K562 (cell line): ENCODE measurements around the gene CYTH1. TPM values are rescaled to one million over a fixed set of nuclear protein-coding genes. Genes with fewer than 3 reads are reported as not detected.

Experiments
- ATAC-seq: fragments of 200-7000 bp; cut with Tn5 transposase; 3 replicates; pipeline ENCODE4 v1.9.1; 2020; ENCODE audit warnings: moderate library complexity
- BruUV-seq: library from RNA; stranded (reverse); fragments of 400-500 nt; replicated peaks from 2 replicates; lab custom pipeline; 2021; lab: Mats Ljungman, UMichigan
- CTCF ChIA-PET: fragments of 300-600 bp; formaldehyde crosslinking; extraction: SDS; loops from one replicate; lab custom pipeline; 2021; ENCODE audit warnings: low intra/inter-chr PET ratio; lab: Yijun Ruan, JAX
- POLR2A ChIA-PET: fragments of 300-600, 350-650 bp; sonication (Branson Sonifier 250); formaldehyde crosslinking; extraction: SDS; loops from one replicate; lab custom pipeline; 2021; ENCODE audit warnings: antibody characterized with exemption, inconsistent platforms; lab: Yijun Ruan, JAX
- DNase-seq, 4 experiments: peaks; one replicate each; pipeline versions ENCODE4 v3.0.0 to v3.0.0-alpha.2; 2011 to 2018; ENCODE audit warnings: low spot score in 3 of 4, mixed read lengths in 3 of 4; ENCODE audit errors: extremely low read depth in 1 of 4
- FAIRE-seq: peaks from 2 replicates; lab custom pipeline; 2011; peaks lifted over from hg19 to GRCh38; lab: Jason Lieb, UNC
- H2AFZ ChIP-seq: 2 replicates; pipeline ENCODE4 v1.6.0; 2011; ENCODE audit warnings: low read depth, low read length, control low read depth, inconsistent platforms
- H3K27ac ChIP-seq: fragments of 200-600 bp; 3 replicates; pipeline ENCODE4 v1.8.0; 2011; ENCODE audit warnings: low read depth, mild to moderate bottlenecking, control low read depth, inconsistent platforms, low read length, moderate library complexity, mixed read lengths; ENCODE audit errors: extremely low read depth
- H3K27me3 ChIP-seq, 2 experiments: fragments of 300-600 bp in 1 of 2; 2 replicates in 1 of 2; 3 replicates in 1 of 2; pipeline versions ENCODE4 v1.6.0 to v1.8.0; 2011; ENCODE audit warnings: inconsistent platforms in 2 of 2, low read length in 2 of 2, mild to moderate bottlenecking in 1 of 2, mixed read lengths in 1 of 2, moderate library complexity in 1 of 2; ENCODE audit not compliant: control insufficient read depth in 2 of 2, insufficient read depth in 2 of 2
- H3K36me3 ChIP-seq: fragments of 300-600 bp; 3 replicates; pipeline ENCODE4 v1.8.0; 2011; ENCODE audit warnings: mild to moderate bottlenecking, low read length, inconsistent platforms; ENCODE audit not compliant: control insufficient read depth, insufficient read depth
- H3K4me1 ChIP-seq, 2 experiments: fragments of 200-600 bp in 1 of 2; replicated peaks in 1 of 2; 2 replicates in 1 of 2; 3 replicates in 1 of 2; pipeline versions ENCODE4 v1.5.1 to v1.8.0; 2011; ENCODE audit warnings: inconsistent platforms in 2 of 2, low read length in 2 of 2, mild to moderate bottlenecking in 1 of 2, mixed read lengths in 1 of 2, moderate library complexity in 1 of 2; ENCODE audit not compliant: control insufficient read depth in 2 of 2, insufficient read depth in 2 of 2
- H3K4me2 ChIP-seq: 2 replicates; pipeline ENCODE4 v1.6.1; 2011; ENCODE audit warnings: low read length, control low read depth, inconsistent platforms, mixed read lengths; ENCODE audit not compliant: insufficient read depth
- H3K4me3 ChIP-seq: fragments of 200-600 bp; sonication (generic), shearing (Covaris generic); 2 replicates; pipeline ENCODE4 v1.5.1; 2016; ENCODE audit warnings: control low read depth, inconsistent platforms
- H3K79me2 ChIP-seq: fragments of 200-600 bp; 3 replicates; pipeline ENCODE4 v1.8.0; 2011; ENCODE audit warnings: low read length, inconsistent platforms; ENCODE audit not compliant: control insufficient read depth, insufficient read depth
- H3K9ac ChIP-seq, 2 experiments: 2 replicates each; pipeline versions ENCODE4 v1.6.0 to v1.6.1; 2011; ENCODE audit warnings: low read depth in 2 of 2, low read length in 2 of 2, control low read depth in 1 of 2, inconsistent platforms in 1 of 2, mild to moderate bottlenecking in 1 of 2, mixed read lengths in 1 of 2; ENCODE audit not compliant: insufficient read depth in 1 of 2
- H3K9me1 ChIP-seq: one replicate; pipeline ENCODE4 v1.6.0; 2011; ENCODE audit warnings: inconsistent platforms, mild to moderate bottlenecking, low read length, moderate library complexity; ENCODE audit not compliant: control insufficient read depth, insufficient read depth
- H3K9me3 ChIP-seq: replicated peaks from 2 replicates; pipeline ENCODE4 v1.5.1; 2011; ENCODE audit warnings: low read depth, low read length, inconsistent platforms; ENCODE audit not compliant: control insufficient read depth, insufficient read depth
- H4K20me1 ChIP-seq: replicated peaks from 2 replicates; pipeline ENCODE4 v1.6.1; 2011; ENCODE audit warnings: low read length, inconsistent platforms, mixed read lengths; ENCODE audit not compliant: control insufficient read depth, insufficient read depth
- CEBPB ChIP-seq: fragments of 450-650 bp; IDR thresholded peaks from 2 replicates; pipeline ENCODE4 v1.6.1; 2016; ENCODE audit warnings: missing genetic modification characterization, missing compliant biosample characterization
- EHMT2 ChIP-seq: fragments of 450-650 bp; IDR thresholded peaks from 2 replicates; pipeline ENCODE4 v1.6.1; 2018; ENCODE audit warnings: antibody characterized with exemption
- ELF4 ChIP-seq: fragments of 450-650 bp; formaldehyde crosslinking; IDR thresholded peaks from 2 replicates; pipeline ENCODE4 v1.4.0; 2022; ENCODE audit warnings: missing genetic modification characterization
- FOXM1 ChIP-seq, 2 experiments: fragments of 450-650 bp in 1 of 2; sonication (generic) in 1 of 2; formaldehyde crosslinking in 1 of 2; IDR thresholded peaks; 2 replicates each; pipeline versions ENCODE4 v1.6.1 to v1.9.0; 2017 to 2022; ENCODE audit warnings: low read depth in 2 of 2, mild to moderate bottlenecking in 2 of 2, missing genetic modification reagents in 1 of 2, moderate library complexity in 1 of 2
- HDAC3 ChIP-seq: fragments of 450-650 bp; IDR thresholded peaks from 2 replicates; pipeline ENCODE4 v1.6.1; 2018; ENCODE audit warnings: borderline replicate concordance, mild to moderate bottlenecking, moderate library complexity; ENCODE audit not compliant: partially characterized antibody
- PHB ChIP-seq: fragments of 250-450 bp; sonication (Bioruptor Pico); IDR thresholded peaks from 2 replicates; pipeline ENCODE4 v1.5.0; 2021
- PTTG1 ChIP-seq: fragments of 450-650 bp; IDR thresholded peaks from 2 replicates; pipeline ENCODE4 v1.6.1; 2016; ENCODE audit warnings: low read depth, mild to moderate bottlenecking, missing genetic modification characterization, missing compliant biosample characterization
- SIN3B ChIP-seq: fragments of 450-650 bp; IDR thresholded peaks from 2 replicates; pipeline ENCODE4 v1.6.1; 2017; ENCODE audit warnings: low read depth, mild to moderate bottlenecking, moderate library complexity
- ZNF24 ChIP-seq: fragments of 450-650 bp; IDR thresholded peaks from 2 replicates; pipeline ENCODE4 v1.6.1; 2016
- ZNF76 ChIP-seq: fragments of 250-450 bp; sonication (Bioruptor Pico); IDR thresholded peaks from 2 replicates; pipeline ENCODE4 v1.4.0; 2020; ENCODE audit warnings: mild to moderate bottlenecking, moderate library complexity, borderline replicate concordance
- WGBS: fragments of 100-300 bp; shearing (Covaris generic); methylation state at CpG from one replicate; pipeline ENCODE4 v1.1.6; 2016; ENCODE audit warnings: low coverage, mixed read lengths; ENCODE audit not compliant: insufficient coverage; ENCODE audit errors: missing lambda C conversion rate; 5-methylcytosine and 5-hydroxymethylcytosine counted together
- in situ Hi-C: fragments of 300-500 bp; cut with MboI; formaldehyde crosslinking; loops from 4 replicates; pipeline ENCODE4 v1.15.0; 2018; ENCODE audit warnings: inconsistent platforms, mixed read lengths
- intact Hi-C: fragments of 100-400 bp; cut with micrococcal nuclease; formaldehyde crosslinking; loops from 2 replicates; pipeline ENCODE4 v1.14.2; 2022
- polyA plus RNA-seq, 8 experiments: library from polyadenylated mRNA; depleted of rRNA in 4 of 8; stranded (reverse) in 5 of 8; unstranded in 3 of 8; fragments of >200 nt; fragmentation: Nextera tagmentation in 2 of 8; fragmentation: Illumina TruSeq in 1 of 8; extraction: Ambion mirVana in 2 of 8; extraction: Trizol in 1 of 8; gene quantifications; 2 replicates each; pipeline versions ENCODE4 v1.2.1 to v1.2.3, GENCODE V29; 2011 to 2014; ENCODE audit warnings: inconsistent platforms in 1 of 8, missing spikeins in 1 of 8
- total RNA-seq, 7 experiments: library from RNA; depleted of rRNA in 6 of 7; stranded (reverse); fragments of >200 nt in 6 of 7; fragmentation: Illumina TruSeq in 2 of 7; extraction: Trizol in 2 of 7; gene quantifications; 2 replicates each; pipeline versions ENCODE4 v1.2.1 to v1.2.3, GENCODE V29; 2011 to 2021; ENCODE audit warnings: low replicate concordance in 1 of 7
- TF ChIP-seq, protein P1 (sequence below): fragments of 250-450 bp; sonication (Bioruptor Pico); IDR thresholded peaks from 2 replicates; pipeline ENCODE4 v1.8.0; 2022; ENCODE audit warnings: inconsistent platforms, mild to moderate bottlenecking, moderate library complexity, borderline replicate concordance
- TF ChIP-seq, protein P2 (sequence below): sonication (generic); formaldehyde crosslinking; IDR thresholded peaks from 2 replicates; pipeline ENCODE4 v1.8.0; 2022; ENCODE audit warnings: missing genetic modification reagents, mild to moderate bottlenecking, borderline replicate concordance

Gene CYTH1
- total and polyA plus RNA-seq, 9 of the 15 experiments (the other 6 are each of a cell fraction or from before 2014, with no cell fraction given) = 0.52 to 27.7 (median 16.8) TPM

GRCh38 chr17:78683408-78683961 lies 98.6 kb downstream of the CYTH1 start:
- in situ Hi-C loops (no loop called here), intact Hi-C loops (no loop called here)
- H3K4me1 ChIP-seq = no peaks in the 10 kb centered on the region
- no peak overlapping the region for H3K9ac ChIP-seq
- no peak for ATAC-seq
- H3K36me3 ChIP-seq = peaks cover 21% of the 10 kb centered on the region; the same call in 2 of the 3 replicates
- BruUV-seq = no TSS peak
- H3K9me1 ChIP-seq = no peaks in the 10 kb centered on the region
- no peaks in the 10 kb centered on the region for H3K79me2 ChIP-seq
- no peaks in the 10 kb centered on the region for H3K27me3 ChIP-seq
- POLR2A ChIA-PET = interaction anchor here (1.2 kb wide), 1 partner anchor 18 kb away, joined by 3 read pairs; no protein-coding TSS in a partner anchor
- FAIRE-seq = no peak
- no peak for DNase-seq
- CTCF ChIA-PET = no interaction called here
- no peaks in the 10 kb centered on the region for H3K9me3 ChIP-seq
- no peak overlapping the region for H3K27ac ChIP-seq
- 81% methylated on average over 5 of the region's 5 CpGs for WGBS
- TF ChIP-seq EHMT2 = no peak
- no peak for TF ChIP-seq FOXM1 (IDR thresholded peaks at IDR 0.05; ENCODE audit: low read depth)
- TF ChIP-seq FOXM1 (CRISPR knock-in tag; IDR thresholded peaks at IDR 0.05; ENCODE audit: low read depth) = no peak
- no peak for TF ChIP-seq ZNF24
- no peak for TF ChIP-seq PTTG1 (tag)
- TF ChIP-seq HDAC3 = no peak
- TF ChIP-seq PHB (CRISPR knock-in tag) = no peak
- no peak for TF ChIP-seq ELF4 (CRISPR knock-in tag)
- TF ChIP-seq CEBPB (tag) = no peak
- no peak for TF ChIP-seq SIN3B
- TF ChIP-seq, protein P1, sequence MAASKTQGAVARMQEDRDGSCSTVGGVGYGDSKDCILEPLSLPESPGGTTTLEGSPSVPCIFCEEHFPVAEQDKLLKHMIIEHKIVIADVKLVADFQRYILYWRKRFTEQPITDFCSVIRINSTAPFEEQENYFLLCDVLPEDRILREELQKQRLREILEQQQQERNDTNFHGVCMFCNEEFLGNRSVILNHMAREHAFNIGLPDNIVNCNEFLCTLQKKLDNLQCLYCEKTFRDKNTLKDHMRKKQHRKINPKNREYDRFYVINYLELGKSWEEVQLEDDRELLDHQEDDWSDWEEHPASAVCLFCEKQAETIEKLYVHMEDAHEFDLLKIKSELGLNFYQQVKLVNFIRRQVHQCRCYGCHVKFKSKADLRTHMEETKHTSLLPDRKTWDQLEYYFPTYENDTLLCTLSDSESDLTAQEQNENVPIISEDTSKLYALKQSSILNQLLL = no peak
- no peak for TF ChIP-seq ZNF76 (CRISPR knock-in tag)
- TF ChIP-seq, protein P2, sequence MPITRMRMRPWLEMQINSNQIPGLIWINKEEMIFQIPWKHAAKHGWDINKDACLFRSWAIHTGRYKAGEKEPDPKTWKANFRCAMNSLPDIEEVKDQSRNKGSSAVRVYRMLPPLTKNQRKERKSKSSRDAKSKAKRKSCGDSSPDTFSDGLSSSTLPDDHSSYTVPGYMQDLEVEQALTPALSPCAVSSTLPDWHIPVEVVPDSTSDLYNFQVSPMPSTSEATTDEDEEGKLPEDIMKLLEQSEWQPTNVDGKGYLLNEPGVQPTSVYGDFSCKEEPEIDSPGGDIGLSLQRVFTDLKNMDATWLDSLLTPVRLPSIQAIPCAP = no peak
- no peak overlapping the region for H3K4me2 ChIP-seq
- H4K20me1 ChIP-seq = no peaks in the 10 kb centered on the region
- H3K4me3 ChIP-seq = no peak overlapping the region
- H2AFZ ChIP-seq = no peak overlapping the region
